ENCODE data around the gene MND1.
A peak's percentile ranks its signal among the peaks of the same experiment; 100 is the strongest.

MND1 gene

GRCh38 chr4:153326513-153326912 is 18.0 kb upstream of the MND1 start:
- no peaks in the 10 kb centered on the region for H3K9me3 ChIP-seq (ENCODE audit: insufficient read depth, low read depth, low read length)
- no peaks in the 10 kb centered on the region for H3K4me1 ChIP-seq (ENCODE audit: insufficient read depth, low read length)
- H3K4me3 ChIP-seq (ENCODE audit: low read length), result no peak overlapping the region
- no peak overlapping the region for H3K27ac ChIP-seq (ENCODE audit: low read depth, low read length)
- H3K9ac ChIP-seq (ENCODE audit: low read depth, low read length), result no peak overlapping the region
- no peaks in the 10 kb centered on the region for H3K27me3 ChIP-seq (ENCODE audit: insufficient read depth, low read length)
- 96% methylated on average over 11 of the region's 11 CpGs for WGBS
- H3K36me3 ChIP-seq (ENCODE audit: insufficient read depth, low read length), result peaks cover 53% of the 10 kb centered on the region

GRCh38 chr4:153327247-153327646 is 17.2 kb upstream of the MND1 start:
- Histone ChIP-seq H3K27me3 (ENCODE audit: insufficient read depth, low read length) (no peaks in the 10 kb centered on the region), H3K27ac (ENCODE audit: low read depth, low read length) (no peak overlapping the region), H3K9ac (ENCODE audit: low read depth, low read length) (no peak overlapping the region), H3K4me1 (ENCODE audit: insufficient read depth, low read length) (no peaks in the 10 kb centered on the region), H3K36me3 (ENCODE audit: insufficient read depth, low read length) (peaks cover 51% of the 10 kb centered on the region), H3K9me3 (ENCODE audit: insufficient read depth, low read depth, low read length) (no peaks in the 10 kb centered on the region), H3K4me3 (ENCODE audit: low read length) (no peak overlapping the region)
- 100% methylated on average over 1 of the region's 1 CpG for WGBS

GRCh38 chr4:153332936-153333335 is 11.6 kb upstream of the MND1 start:
- Histone ChIP-seq H3K27me3 (ENCODE audit: insufficient read depth, low read length) (no peaks in the 10 kb centered on the region), H3K4me1 (ENCODE audit: insufficient read depth, low read length) (peaks cover 13% of the 10 kb centered on the region; the same call in 1 of the 2 replicates), H3K27ac (ENCODE audit: low read depth, low read length) (no peak overlapping the region), H3K36me3 (ENCODE audit: insufficient read depth, low read length) (peaks cover 36% of the 10 kb centered on the region), H3K4me3 (ENCODE audit: low read length) (no peak overlapping the region), H3K9me3 (ENCODE audit: insufficient read depth, low read depth, low read length) (no peaks in the 10 kb centered on the region), H3K9ac (ENCODE audit: low read depth, low read length) (no peak overlapping the region)
- 95% methylated on average over 2 of the region's 2 CpGs for WGBS

GRCh38 chr4:153333874-153334273 is 10.6 kb upstream of the MND1 start:
- Histone ChIP-seq H3K9ac (ENCODE audit: low read depth, low read length) (no peak overlapping the region), H3K4me1 (ENCODE audit: insufficient read depth, low read length) (peaks cover 13% of the 10 kb centered on the region; the same call in 1 of the 2 replicates), H3K27me3 (ENCODE audit: insufficient read depth, low read length) (no peaks in the 10 kb centered on the region), H3K36me3 (ENCODE audit: insufficient read depth, low read length) (peaks cover 30% of the 10 kb centered on the region), H3K4me3 (ENCODE audit: low read length) (no peak overlapping the region), H3K27ac (ENCODE audit: low read depth, low read length) (no peak overlapping the region), H3K9me3 (ENCODE audit: insufficient read depth, low read depth, low read length) (no peaks in the 10 kb centered on the region)

GRCh38 chr4:153335665-153336064 is 8.8 kb upstream of the MND1 start:
- Histone ChIP-seq H3K36me3 (ENCODE audit: insufficient read depth, low read length) (peaks cover 21% of the 10 kb centered on the region), H3K27me3 (ENCODE audit: insufficient read depth, low read length) (no peaks in the 10 kb centered on the region), H3K4me1 (ENCODE audit: insufficient read depth, low read length) (peaks cover 13% of the 10 kb centered on the region; the same call in 1 of the 2 replicates), H3K9me3 (ENCODE audit: insufficient read depth, low read depth, low read length) (no peaks in the 10 kb centered on the region), H3K27ac (ENCODE audit: low read depth, low read length) (no peak overlapping the region), H3K9ac (ENCODE audit: low read depth, low read length) (no peak overlapping the region), H3K4me3 (ENCODE audit: low read length) (no peak overlapping the region)
- 89% methylated on average over 4 of the region's 4 CpGs for WGBS

- Histone ChIP-seq H3K27ac (ENCODE audit: low read depth, low read length) (no peak overlapping the region), H3K4me1 (ENCODE audit: insufficient read depth, low read length) (peaks cover 13% of the 10 kb centered on the region; the same call in 1 of the 2 replicates), H3K9ac (ENCODE audit: low read depth, low read length) (no peak overlapping the region), H3K9me3 (ENCODE audit: insufficient read depth, low read depth, low read length) (no peaks in the 10 kb centered on the region), H3K27me3 (ENCODE audit: insufficient read depth, low read length) (no peaks in the 10 kb centered on the region), H3K36me3 (ENCODE audit: insufficient read depth, low read length) (peaks cover 14% of the 10 kb centered on the region), H3K4me3 (ENCODE audit: low read length) (no peak overlapping the region)
- WGBS, result 94% methylated on average over 4 of the region's 4 CpGs
Observed at GRCh38 chr4:153337686-153338085, 6.8 kb upstream of the MND1 start.

GRCh38 chr4:153341575-153342090 is 2.9 kb upstream of the MND1 start:
- H3K9me3 ChIP-seq (ENCODE audit: insufficient read depth, low read depth, low read length), result no peaks in the 10 kb centered on the region
- no peaks in the 10 kb centered on the region; the same call in 1 of the 2 replicates for H3K36me3 ChIP-seq (ENCODE audit: insufficient read depth, low read length)
- no peak overlapping the region for H3K9ac ChIP-seq (ENCODE audit: low read depth, low read length)
- WGBS, result 72% methylated on average over 5 of the region's 5 CpGs
- no peak overlapping the region for H3K4me3 ChIP-seq (ENCODE audit: low read length)
- H3K27ac ChIP-seq (ENCODE audit: low read depth, low read length), result no peak overlapping the region
- H3K4me1 ChIP-seq (ENCODE audit: insufficient read depth, low read length), result peaks cover 10% of the 10 kb centered on the region
- H3K27me3 ChIP-seq (ENCODE audit: insufficient read depth, low read length), result no peaks in the 10 kb centered on the region

- 90% methylated on average over 6 of the region's 6 CpGs for WGBS
- H3K9ac ChIP-seq (ENCODE audit: low read depth, low read length), result no peak overlapping the region
- H3K9me3 ChIP-seq (ENCODE audit: insufficient read depth, low read depth, low read length), result no peaks in the 10 kb centered on the region
- no peak overlapping the region for H3K4me3 ChIP-seq (ENCODE audit: low read length)
- no peak overlapping the region for H3K27ac ChIP-seq (ENCODE audit: low read depth, low read length)
- no peaks in the 10 kb centered on the region for H3K36me3 ChIP-seq (ENCODE audit: insufficient read depth, low read length)
- H3K4me1 ChIP-seq (ENCODE audit: insufficient read depth, low read length), result peaks cover 16% of the 10 kb centered on the region
- no peaks in the 10 kb centered on the region for H3K27me3 ChIP-seq (ENCODE audit: insufficient read depth, low read length)
Observed at GRCh38 chr4:153342751-153343552, 1.5 kb upstream of the MND1 start.

- peaks cover 16% of the 10 kb centered on the region for H3K4me1 ChIP-seq (ENCODE audit: insufficient read depth, low read length)
- H3K9ac ChIP-seq (ENCODE audit: low read depth, low read length), result peak overlapping the region; percentile 94
- no peaks in the 10 kb centered on the region for H3K27me3 ChIP-seq (ENCODE audit: insufficient read depth, low read length)
- WGBS, result 3% methylated on average over 44 of the region's 44 CpGs
- peak overlapping the region; percentile 95 for H3K27ac ChIP-seq (ENCODE audit: low read depth, low read length)
- no peaks in the 10 kb centered on the region for H3K9me3 ChIP-seq (ENCODE audit: insufficient read depth, low read depth, low read length)
- H3K36me3 ChIP-seq (ENCODE audit: insufficient read depth, low read length), result peaks cover 6% of the 10 kb centered on the region; the same call in 1 of the 2 replicates
- peak overlapping the region; percentile 67 for H3K4me3 ChIP-seq (ENCODE audit: low read length)
Observed at GRCh38 chr4:153345012-153345981, 809 bp downstream of the MND1 start.

- H3K27ac ChIP-seq (ENCODE audit: low read depth, low read length), result no peak overlapping the region
- 73% methylated on average over 2 of the region's 2 CpGs for WGBS
Observed at GRCh38 chr4:153346031-153346430, 1.5 kb downstream of the MND1 start.

GRCh38 chr4:153346563-153346962 is 2.1 kb downstream of the MND1 start:
- 50% methylated on average over 5 of the region's 5 CpGs for WGBS
- no peak overlapping the region for H3K9ac ChIP-seq (ENCODE audit: low read depth, low read length)
- H3K4me3 ChIP-seq (ENCODE audit: low read length), result peak overlapping the region; percentile 67; the same call in 1 of the 2 replicates
- peaks cover 16% of the 10 kb centered on the region for H3K4me1 ChIP-seq (ENCODE audit: insufficient read depth, low read length)
- peaks cover 18% of the 10 kb centered on the region for H3K36me3 ChIP-seq (ENCODE audit: insufficient read depth, low read length)
- no peaks in the 10 kb centered on the region for H3K27me3 ChIP-seq (ENCODE audit: insufficient read depth, low read length)
- no peak overlapping the region for H3K27ac ChIP-seq (ENCODE audit: low read depth, low read length)
- no peaks in the 10 kb centered on the region for H3K9me3 ChIP-seq (ENCODE audit: insufficient read depth, low read depth, low read length)

More at GRCh38 chr4:153346031-153346430, 1.5 kb downstream of the MND1 start:
- Histone ChIP-seq H3K27me3 (ENCODE audit: insufficient read depth, low read length) (no peaks in the 10 kb centered on the region), H3K9ac (ENCODE audit: low read depth, low read length) (peak overlapping the region; percentile 94), H3K4me3 (ENCODE audit: low read length) (peak overlapping the region; percentile 67), H3K36me3 (ENCODE audit: insufficient read depth, low read length) (peaks cover 13% of the 10 kb centered on the region), H3K9me3 (ENCODE audit: insufficient read depth, low read depth, low read length) (no peaks in the 10 kb centered on the region), H3K4me1 (ENCODE audit: insufficient read depth, low read length) (peaks cover 16% of the 10 kb centered on the region)

Measured in HUES64 (cell line).